ENCODE data around the gene MYT1. TPM values are rescaled to one million over a fixed set of nuclear protein-coding genes. Genes with fewer than 3 reads are reported as not detected.
"Not testable (repeated sequence)": the region's sequence is repeated elsewhere in the genome, so short reads cannot be mapped to it uniquely, and the experiment has no call there.

The MYT1 gene
- total RNA-seq, 1 donor, result 0.27 TPM

GRCh38 chr20:64228751-64229506, 64.7 kb downstream of the MYT1 start:
- no peak for DNase-seq (ENCODE audit: low read depth in 2 of 3, low spot score in 2 of 3)

DNA sequence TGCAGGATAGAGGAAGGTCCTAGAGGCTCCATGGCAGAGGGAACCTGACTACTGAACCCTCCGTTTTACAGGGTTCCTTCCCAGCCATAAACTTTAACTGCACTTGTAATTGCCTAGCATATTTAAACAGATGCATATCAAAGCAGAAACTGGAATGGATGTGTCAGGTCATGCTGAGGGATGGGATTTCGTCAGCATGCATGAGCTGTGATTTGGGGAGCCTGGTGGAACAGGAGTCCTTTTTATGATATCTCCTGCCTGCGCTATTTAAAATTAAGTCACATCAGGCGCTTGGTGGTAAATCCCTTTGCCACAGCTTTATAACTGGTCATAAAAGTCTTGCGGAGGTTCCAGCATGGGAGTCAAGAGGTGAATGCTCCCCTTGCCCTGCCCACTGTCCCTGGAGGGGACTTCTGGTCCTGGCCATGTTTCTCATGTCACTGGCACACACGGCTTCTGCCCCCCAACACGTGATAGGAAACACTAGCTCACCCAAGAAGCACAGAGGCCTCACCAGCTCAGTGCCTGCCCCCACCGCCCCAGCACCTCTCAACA, 65.3 kb downstream of the MYT1 start:
- no peak for DNase-seq (ENCODE audit: low read depth in 2 of 3, low spot score in 2 of 3)

DNA sequence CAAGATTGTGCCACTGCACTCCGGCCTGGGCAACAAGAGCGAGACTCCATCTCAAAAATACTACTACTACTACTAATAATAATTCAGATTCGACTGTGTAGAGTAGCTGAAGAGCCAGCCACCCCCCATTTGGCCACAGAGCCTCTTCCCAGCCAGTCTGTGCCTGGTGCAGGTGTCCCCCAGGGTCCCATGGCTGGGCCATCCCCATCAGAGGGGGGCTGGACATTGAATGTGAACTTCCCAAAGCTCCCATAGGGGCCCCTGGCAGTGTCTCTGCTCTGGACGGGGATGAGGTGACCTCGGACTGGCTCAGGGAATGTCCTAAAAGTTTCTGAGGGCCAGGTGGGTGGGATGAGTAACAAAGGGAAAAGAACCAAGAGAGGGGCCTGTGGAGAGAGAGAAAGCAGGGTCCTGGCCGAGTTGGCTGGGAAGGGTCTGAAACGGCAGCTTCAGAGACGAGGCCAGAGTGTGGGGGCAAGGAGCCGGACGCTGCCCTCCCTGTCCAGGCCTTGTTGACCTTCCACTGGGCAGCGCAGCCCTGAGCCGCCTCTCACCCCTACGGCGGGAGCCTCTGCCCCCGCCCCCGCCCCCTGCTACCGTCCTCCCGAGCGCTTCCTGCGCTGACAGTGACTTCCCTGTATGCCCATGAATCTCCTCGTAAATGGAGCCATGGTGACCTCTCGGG, 66.4 kb downstream of the MYT1 start:
- no peak for DNase-seq (ENCODE audit: low read depth in 2 of 3, low spot score in 2 of 3)

DNA sequence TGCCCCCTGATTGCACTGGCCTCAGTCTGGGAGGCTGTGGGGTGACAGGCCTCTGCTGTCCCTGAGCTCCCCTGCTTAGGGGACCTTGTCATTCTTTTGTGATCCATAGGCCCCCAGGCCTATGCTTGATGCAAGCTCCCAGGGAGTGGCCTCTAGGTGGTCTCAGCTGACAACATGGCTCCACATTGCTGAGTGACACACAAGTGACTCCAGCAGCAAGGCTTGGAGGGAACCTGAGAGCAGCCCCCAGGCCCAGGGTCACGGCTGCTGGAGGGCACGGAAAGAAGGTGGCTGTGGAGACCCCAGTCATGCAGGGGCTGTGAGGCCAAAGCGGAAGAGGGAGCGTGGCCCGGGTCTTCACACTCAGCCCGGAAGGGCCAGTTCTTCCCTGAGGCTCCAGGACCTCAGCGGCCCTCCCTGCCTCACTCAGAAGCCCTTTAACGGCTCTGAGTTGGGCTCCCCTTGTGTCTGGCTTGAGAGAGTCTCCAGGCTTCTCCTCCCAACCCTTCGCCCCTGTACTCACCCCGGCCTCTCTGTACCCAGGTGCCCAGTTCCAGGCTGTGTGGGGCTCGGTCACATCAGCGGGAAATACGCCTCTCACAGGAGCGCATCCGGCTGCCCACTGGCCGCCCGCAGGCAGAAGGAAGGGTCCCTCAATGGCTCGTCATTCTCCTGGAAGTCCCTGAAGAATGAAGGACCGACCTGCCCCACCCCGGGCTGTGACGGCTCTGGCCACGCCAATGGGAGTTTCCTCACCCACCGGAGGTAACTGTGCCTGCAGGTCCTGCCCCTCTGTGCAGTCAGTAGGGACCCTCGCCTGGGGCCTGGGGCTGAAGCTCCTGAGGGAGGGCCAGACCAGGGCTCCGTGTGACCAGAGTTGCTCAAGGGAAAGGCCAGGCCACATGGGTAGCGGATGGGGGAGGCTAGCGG, 67.6 kb downstream of the MYT1 start:
- no peak for DNase-seq (ENCODE audit: low read depth in 2 of 3, low spot score in 2 of 3)

DNA sequence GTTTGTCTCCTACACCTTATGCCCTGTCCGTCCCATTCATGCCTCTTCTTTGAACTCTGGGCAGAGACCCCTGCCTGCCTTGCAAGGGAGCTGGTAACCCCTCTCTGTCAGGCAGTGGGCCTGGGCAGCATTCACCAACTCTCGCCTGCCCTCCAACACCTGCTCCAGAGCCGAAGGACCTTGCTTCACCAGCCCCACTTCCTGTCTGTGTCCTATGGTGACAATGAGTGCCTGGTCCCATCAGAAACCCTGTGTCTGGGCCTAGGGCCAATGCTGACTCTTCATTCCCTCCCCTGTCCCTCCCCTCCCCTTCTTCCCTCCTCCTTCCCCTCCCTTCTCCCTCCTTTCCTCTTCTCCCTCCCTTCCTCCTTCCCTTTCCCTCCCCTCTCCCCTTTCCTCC, 68.5 kb downstream of the MYT1 start:
- DNase-seq (ENCODE audit: low read depth in 2 of 3, low spot score in 2 of 3), result peak in 1 of 3 donors; percentile 20

GRCh38 chr20:64233725-64234124, 69.5 kb downstream of the MYT1 start:
- no peak for DNase-seq (ENCODE audit: low read depth in 2 of 3, low spot score in 2 of 3)

GRCh38 chr20:64234291-64234791, 70.1 kb downstream of the MYT1 start:
- DNase-seq (ENCODE audit: low read depth in 2 of 3, low spot score in 2 of 3), result no peak

GRCh38 chr20:64234921-64235565, 70.8 kb downstream of the MYT1 start:
- not testable (repeated sequence) for DNase-seq (ENCODE audit: low read depth in 2 of 3, low spot score in 2 of 3)

DNA sequence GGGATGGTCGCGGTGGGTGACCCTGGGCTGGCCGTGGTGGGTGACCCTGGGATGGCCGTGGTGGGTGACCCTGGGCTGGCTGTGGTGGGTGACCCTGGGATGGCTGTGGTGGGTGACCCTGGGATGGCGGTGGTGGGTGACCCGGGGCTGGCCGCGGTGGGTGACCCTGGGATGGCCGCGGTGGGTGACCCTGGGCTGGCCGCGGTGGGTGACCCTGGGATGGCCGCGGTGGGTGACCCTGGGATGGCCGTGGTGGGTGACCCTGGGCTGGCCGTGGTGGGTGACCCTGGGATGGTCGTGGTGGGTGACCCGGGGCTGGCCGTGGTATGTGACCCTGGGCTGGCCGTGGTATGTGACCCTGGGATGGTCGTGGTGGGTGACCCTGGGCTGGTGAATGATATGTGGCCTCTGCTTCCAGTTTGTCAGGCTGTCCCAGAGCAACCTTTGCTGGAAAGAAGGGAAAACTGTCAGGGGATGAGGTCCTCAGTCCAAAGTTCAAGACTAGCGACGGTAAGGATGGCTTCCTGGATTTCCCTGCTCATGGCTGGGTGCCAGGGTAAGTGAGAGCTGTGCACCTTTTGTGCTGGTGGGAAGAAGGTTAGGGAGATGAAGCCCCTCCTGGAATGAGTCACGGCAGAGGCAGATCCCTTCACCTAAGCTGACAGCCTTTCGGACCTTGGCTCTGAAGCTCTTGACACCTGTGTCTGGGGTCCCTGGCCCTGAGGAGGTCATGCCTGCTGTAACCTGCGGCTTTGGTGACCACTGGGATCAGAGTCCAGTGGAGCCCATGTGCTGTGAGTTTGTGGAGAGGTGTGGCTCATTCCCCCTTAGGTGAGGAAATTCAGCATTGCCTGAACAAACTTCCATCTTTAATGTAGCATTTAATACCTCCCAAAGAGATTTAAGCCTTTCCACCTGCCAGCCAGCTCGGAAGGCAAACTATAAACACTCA, 72.2 kb downstream of the MYT1 start:
- no peak for DNase-seq (ENCODE audit: low read depth in 2 of 3, low spot score in 2 of 3)

DNA sequence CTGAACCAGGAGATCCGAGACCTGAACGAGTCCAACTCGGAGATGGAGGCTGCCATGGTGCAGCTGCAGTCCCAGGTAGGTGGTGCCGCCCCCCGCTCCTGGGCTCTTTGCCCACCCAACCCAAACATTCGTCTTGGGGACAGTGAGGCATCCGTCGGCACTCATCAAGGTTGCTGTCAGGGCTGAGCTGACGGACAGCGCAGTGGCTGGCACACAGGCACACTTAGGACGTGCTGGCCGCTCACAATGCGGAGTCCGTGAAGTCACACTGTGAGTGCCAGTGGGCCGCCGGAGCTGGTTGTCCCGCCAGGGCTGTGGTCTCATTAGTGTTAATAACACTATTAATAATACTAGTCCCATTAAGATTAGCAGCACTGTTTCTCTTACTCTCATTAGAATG, 73.1 kb downstream of the MYT1 start:
- DNase-seq (ENCODE audit: low read depth in 2 of 3, low spot score in 2 of 3), result no peak

GRCh38 chr20:64238115-64238825, 74.0 kb downstream of the MYT1 start:
- no peak for DNase-seq (ENCODE audit: low read depth in 2 of 3, low spot score in 2 of 3)

DNA sequence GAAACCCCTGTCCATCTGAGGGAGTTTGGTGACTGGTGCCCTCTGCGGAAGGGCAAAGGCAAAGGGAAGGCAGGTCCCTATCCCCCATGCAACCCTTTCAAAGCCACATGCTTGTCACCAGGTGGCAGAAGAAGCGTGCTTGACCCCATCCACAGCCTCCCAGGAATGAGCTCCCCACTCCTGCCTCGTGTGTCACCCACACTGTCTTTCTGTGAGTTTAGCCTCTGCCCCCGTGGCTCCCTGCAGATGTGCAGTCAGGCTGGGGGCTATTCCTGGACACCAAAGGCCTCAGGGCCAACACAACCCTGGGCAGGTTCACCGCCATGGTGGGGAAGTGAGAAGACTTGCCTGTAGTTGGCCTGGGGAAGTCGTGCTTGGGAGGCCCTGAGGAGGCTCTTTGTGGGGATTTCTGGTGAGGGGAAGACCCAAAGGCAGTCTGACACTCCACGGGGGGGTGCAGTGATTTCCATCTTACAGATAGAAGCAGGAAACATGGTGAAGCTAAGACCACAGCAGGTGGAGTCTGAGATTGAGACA, 74.7 kb downstream of the MYT1 start:
- DNase-seq (ENCODE audit: low read depth in 2 of 3, low spot score in 2 of 3), result no peak

DNA sequence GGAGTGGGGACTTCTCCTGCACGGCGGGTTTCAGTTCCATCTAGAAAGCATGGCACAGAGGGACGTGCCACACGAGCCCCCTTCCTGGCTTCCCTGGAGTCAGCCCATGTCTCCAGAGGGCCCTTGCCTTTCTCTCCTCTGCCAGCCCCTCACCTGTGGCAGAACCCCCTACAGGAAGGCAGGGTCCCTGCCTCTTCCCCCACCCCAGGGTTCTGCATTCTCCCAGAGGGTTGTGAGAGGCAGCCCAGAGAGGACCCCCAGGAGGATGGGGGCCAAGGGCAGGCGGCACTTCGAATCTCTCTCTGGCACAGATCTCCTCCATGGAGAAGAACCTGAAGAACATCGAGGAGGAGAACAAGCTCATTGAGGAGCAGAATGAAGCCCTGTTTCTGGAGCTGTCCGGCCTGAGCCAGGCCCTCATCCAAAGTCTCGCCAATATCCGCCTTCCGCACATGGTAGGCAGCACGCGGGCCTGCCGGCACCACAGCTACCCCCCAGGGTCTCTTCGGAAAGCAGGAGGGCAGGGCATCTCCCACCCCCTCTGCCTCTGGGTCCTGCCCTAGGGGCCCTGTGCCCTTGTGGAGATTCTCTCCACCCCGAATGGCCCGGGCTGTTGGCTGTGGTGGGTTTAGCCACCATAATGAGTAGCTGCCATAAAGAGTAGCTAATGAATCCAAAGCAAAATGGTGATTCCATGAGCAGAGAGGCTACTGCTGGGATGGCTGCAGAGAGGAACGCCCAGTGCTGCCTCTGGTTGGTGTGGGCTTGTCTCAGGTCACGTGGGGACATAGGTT, 75.4 kb downstream of the MYT1 start:
- no peak for DNase-seq (ENCODE audit: low read depth in 2 of 3, low spot score in 2 of 3)

DNA sequence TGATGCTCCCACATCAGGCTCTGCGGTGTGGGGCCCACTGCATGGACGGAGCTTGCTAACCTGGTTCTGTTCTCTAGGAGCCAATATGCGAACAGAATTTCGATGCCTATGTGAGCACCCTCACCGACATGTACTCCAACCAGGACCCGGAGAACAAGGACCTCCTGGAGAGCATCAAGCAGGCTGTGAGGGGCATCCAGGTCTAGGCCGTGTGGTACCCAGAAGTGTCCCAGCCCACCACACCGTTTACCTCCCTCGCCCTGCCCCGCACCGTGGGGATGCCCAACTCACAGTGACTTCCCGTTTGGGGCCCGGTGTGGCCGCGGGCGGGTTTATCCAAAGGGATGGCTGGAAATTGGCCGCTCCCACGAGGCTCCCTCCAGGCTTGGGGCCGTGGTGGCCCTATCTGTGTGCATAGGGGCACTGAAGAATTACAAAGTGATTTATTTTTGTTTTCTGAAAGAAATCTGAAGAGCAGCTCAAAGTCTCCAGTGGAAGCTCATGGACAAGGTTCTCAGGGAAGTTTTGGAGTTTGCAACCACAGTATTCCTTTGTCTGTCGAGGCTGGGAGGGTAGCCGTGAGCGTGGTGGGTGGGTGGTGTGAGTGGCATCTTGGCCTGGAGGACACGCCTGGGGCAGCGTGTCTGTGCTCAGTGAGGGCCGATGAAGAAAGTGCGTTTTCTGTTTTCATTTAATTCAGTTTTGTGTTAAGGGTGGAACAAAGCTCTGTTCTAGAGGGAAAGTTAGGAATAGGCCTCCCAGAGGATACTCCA, 76.2 kb downstream of the MYT1 start:
- DNase-seq (ENCODE audit: low read depth in 2 of 3, low spot score in 2 of 3), result no peak

DNA sequence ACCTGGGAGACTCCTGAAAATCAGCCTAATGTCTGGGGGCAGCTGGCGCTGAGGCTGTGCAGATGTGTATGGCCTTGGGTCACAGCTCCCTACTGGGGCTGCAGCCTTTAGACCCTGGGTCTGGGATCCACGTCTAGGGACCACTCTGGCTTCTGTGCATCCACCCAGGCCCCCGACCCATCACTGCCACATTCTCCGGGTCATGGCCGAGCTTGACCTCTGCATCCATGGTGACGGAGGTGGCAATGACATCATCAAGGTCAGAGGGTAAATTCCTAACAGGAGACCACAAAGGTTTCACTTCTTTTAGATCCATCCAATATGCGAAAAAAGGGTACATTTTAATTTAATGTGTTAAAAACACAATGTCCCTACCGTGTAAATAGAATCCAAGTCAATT, 76.8 kb downstream of the MYT1 start:
- DNase-seq (ENCODE audit: low read depth in 2 of 3, low spot score in 2 of 3), result no peak

- no peak for DNase-seq (ENCODE audit: low read depth in 2 of 3, low spot score in 2 of 3)
These were observed 77.9 kb downstream of the MYT1 start for GRCh38 chr20:64242003-64242796.

All from hematopoietic multipotent progenitor cell (in vitro differentiated cells).